Ascending aorta (tissue), 2 donors: ENCODE results near the gene TICRR. TPM values are rescaled to one million over a fixed set of nuclear protein-coding genes. Genes with fewer than 3 reads are reported as not detected.

ENCODE experiments used
- DNase-seq, 2 donors: peaks; one replicate each; pipeline ENCODE4 v3.0.0-alpha.2; 2019; ENCODE audit warnings: low spot score in 2 of 2
- H3K27ac ChIP-seq, 2 donors: fragments of 200-600 bp; sonication (generic); one replicate each; pipeline ENCODE4 v1.5.1; 2016 to 2017; ENCODE audit warnings: mild to moderate bottlenecking in 1 of 2
- H3K27me3 ChIP-seq: fragments of 200-600 bp; sonication (generic); one replicate; pipeline ENCODE4 v1.5.1; 2017
- H3K36me3 ChIP-seq, 2 donors: fragments of 200-600 bp; sonication (generic); one replicate each; pipeline ENCODE4 v1.5.1; 2016
- H3K4me1 ChIP-seq, 2 donors: fragments of 200-600 bp; sonication (generic); one replicate each; pipeline ENCODE4 v1.5.1; 2016 to 2017; ENCODE audit warnings: mild to moderate bottlenecking in 1 of 2
- H3K4me3 ChIP-seq, 2 donors: fragments of 200-600 bp; sonication (generic); one replicate each; pipeline ENCODE4 v1.5.1; 2016 to 2017; ENCODE audit warnings: mild to moderate bottlenecking in 1 of 2
- H3K9me3 ChIP-seq, 2 donors: fragments of 200-600 bp; sonication (generic); one replicate each; pipeline ENCODE4 v1.5.1; 2016
- intact Hi-C: fragments of 100-400 bp; cut with DNase I; formaldehyde crosslinking; loops from one replicate; pipeline ENCODE4 v1.15.1; 2023
- total RNA-seq: library from RNA; depleted of rRNA; stranded (reverse); fragments of >200 nt; gene quantifications from one replicate; pipeline ENCODE4 v1.1.0, GENCODE V29; 2016
- TF ChIP-seq, protein P1 (sequence below), 3 experiments: fragments of 200-600 bp in 2 of 3; fragments of 450-650 bp in 1 of 3; sonication (generic) in 2 of 3; IDR thresholded peaks; one replicate each; pipeline ENCODE4 v1.5.1; 2016 to 2019; ENCODE audit warnings: antibody characterized with exemption in 3 of 3, mild to moderate bottlenecking in 1 of 3, moderate library complexity in 1 of 3

TICRR gene
- total RNA-seq, 1 donor from 2014 or later = not detected

- no peak for DNase-seq
- no peaks in the 10 kb centered on the region for H3K9me3 ChIP-seq
- H3K27me3 ChIP-seq = no peaks in the 10 kb centered on the region
- no peak overlapping the region for H3K4me3 ChIP-seq
- H3K36me3 ChIP-seq = no peaks in the 10 kb centered on the region
- intact Hi-C loops = no loop called here
- no peak overlapping the region for H3K27ac ChIP-seq
- TF ChIP-seq, protein P1, sequence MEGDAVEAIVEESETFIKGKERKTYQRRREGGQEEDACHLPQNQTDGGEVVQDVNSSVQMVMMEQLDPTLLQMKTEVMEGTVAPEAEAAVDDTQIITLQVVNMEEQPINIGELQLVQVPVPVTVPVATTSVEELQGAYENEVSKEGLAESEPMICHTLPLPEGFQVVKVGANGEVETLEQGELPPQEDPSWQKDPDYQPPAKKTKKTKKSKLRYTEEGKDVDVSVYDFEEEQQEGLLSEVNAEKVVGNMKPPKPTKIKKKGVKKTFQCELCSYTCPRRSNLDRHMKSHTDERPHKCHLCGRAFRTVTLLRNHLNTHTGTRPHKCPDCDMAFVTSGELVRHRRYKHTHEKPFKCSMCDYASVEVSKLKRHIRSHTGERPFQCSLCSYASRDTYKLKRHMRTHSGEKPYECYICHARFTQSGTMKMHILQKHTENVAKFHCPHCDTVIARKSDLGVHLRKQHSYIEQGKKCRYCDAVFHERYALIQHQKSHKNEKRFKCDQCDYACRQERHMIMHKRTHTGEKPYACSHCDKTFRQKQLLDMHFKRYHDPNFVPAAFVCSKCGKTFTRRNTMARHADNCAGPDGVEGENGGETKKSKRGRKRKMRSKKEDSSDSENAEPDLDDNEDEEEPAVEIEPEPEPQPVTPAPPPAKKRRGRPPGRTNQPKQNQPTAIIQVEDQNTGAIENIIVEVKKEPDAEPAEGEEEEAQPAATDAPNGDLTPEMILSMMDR (IDR thresholded peaks at IDR 0.05) = no peak
- no peaks in the 10 kb centered on the region for H3K4me1 ChIP-seq
Measured at GRCh38 chr15:89586651-89587050, 11.4 kb downstream of the TICRR start.

GRCh38 chr15:89587955-89588354, 12.7 kb downstream of the TICRR start:
- Histone ChIP-seq H3K36me3 (no peaks in the 10 kb centered on the region), H3K27ac (no peak overlapping the region), H3K27me3 (no peaks in the 10 kb centered on the region), H3K4me3 (no peak overlapping the region), H3K9me3 (no peaks in the 10 kb centered on the region), H3K4me1 (no peaks in the 10 kb centered on the region)
- no peak for DNase-seq
- intact Hi-C loops = no loop called here
- TF ChIP-seq, protein P1 (IDR thresholded peaks at IDR 0.05) = no peak

DNA sequence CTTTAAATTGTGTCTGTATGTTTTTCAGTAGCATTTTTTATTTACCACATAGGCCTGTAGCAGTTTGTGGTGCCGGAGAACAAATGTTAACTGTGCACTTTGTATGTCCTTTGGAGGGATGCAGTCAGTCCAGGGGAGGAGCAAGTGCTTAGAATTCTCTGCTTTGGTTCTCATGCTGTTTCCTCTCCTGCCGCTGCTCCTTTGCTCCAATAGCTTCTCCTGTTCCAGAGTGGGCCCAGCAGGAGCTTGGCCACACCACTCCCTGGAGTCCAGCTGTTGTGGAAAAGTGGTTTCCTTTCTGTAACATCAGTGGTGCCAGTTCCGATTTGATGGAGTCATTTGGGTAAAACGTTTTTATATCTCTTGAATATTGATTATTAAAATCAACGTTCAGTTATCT, 16.6 kb downstream of the TICRR start:
- no peaks in the 10 kb centered on the region for H3K27me3 ChIP-seq
- no peak for DNase-seq
- no peak overlapping the region for H3K27ac ChIP-seq
- no peak overlapping the region for H3K4me3 ChIP-seq
- TF ChIP-seq, protein P1 (IDR thresholded peaks at IDR 0.05) = no peak
- no peaks in the 10 kb centered on the region for H3K36me3 ChIP-seq
- H3K9me3 ChIP-seq = no peaks in the 10 kb centered on the region
- no peaks in the 10 kb centered on the region for H3K4me1 ChIP-seq
- intact Hi-C loops = no loop called here

DNA sequence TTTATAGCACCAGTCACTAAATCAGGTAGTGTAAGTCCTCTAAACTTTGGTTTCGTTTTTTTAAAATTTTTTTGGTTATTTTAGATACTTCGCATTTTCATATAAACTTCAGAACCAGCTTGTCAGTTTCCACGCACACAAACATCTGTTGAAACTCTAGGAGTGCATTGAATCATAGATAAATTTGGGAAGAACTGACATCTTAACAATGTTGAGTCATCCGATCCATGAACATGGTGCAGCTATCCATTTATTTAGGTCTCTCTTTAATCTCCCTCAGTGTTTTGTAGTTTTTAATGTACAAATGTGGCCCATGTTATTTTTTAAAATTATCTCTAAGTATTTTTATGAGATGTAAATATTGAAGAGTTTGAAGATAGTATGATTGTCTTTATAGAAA, 17.7 kb downstream of the TICRR start:
- Histone ChIP-seq H3K27me3 (no peaks in the 10 kb centered on the region), H3K9me3 (no peaks in the 10 kb centered on the region), H3K27ac (no peak overlapping the region), H3K4me3 (no peak overlapping the region), H3K36me3 (no peaks in the 10 kb centered on the region), H3K4me1 (no peaks in the 10 kb centered on the region)
- intact Hi-C loops = no loop called here
- TF ChIP-seq, protein P1 (IDR thresholded peaks at IDR 0.05) = no peak
- no peak for DNase-seq

- no peak for DNase-seq
- no peak overlapping the region for H3K27ac ChIP-seq
Measured at GRCh38 chr15:89599021-89599420, 23.8 kb downstream of the TICRR start.

More at GRCh38 chr15:89599021-89599420, 23.8 kb downstream of the TICRR start:
- Histone ChIP-seq H3K9me3 (no peaks in the 10 kb centered on the region), H3K4me3 (no peak overlapping the region), H3K36me3 (no peaks in the 10 kb centered on the region), H3K27me3 (no peaks in the 10 kb centered on the region), H3K4me1 (no peaks in the 10 kb centered on the region)
- intact Hi-C loops = no loop called here
- TF ChIP-seq, protein P1 (IDR thresholded peaks at IDR 0.05) = no peak
